Measurements from ENCODE around the gene DBNDD2.

DBNDD2 gene

GRCh38 chr20:45374101-45374467 lies 34.0 kb upstream of the DBNDD2 start:
- intact Hi-C loops (cut with DNase I), result loop anchor here (5.0 kb wide), 2 partner anchors 33 to 63 kb away; partner anchors contain the start of gene DBNDD2
- DNase-seq, result peak in 1 of 42 donors; percentile 31

GRCh38 chr20:45374966-45375365 lies 33.1 kb upstream of the DBNDD2 start:
- intact Hi-C loops (cut with DNase I), result loop anchor here (5.0 kb wide), 2 partner anchors 32 to 62 kb away; partner anchors contain the start of gene DBNDD2
- DNase-seq, result peak in 2 of 42 donors; percentile 21 to 34

GRCh38 chr20:45377269-45377668 lies 30.8 kb upstream of the DBNDD2 start:
- peak in 1 of 42 donors; percentile 17 for DNase-seq
- intact Hi-C loops (cut with DNase I), result no loop called here

GRCh38 chr20:45378191-45378590 lies 29.9 kb upstream of the DBNDD2 start, which contains the start of gene TP53TG5:
Gene TP53TG5, minus strand, starts transcription at chr20:45378325. Its CDS starts 89 bp downstream, at chr20:45378236.
- peak in 40 of 42 donors; percentile 18 to 86 (median 70) for DNase-seq
- intact Hi-C loops (cut with DNase I), result no loop called here

GRCh38 chr20:45387274-45387673 lies 20.8 kb upstream of the DBNDD2 start:
- intact Hi-C loops (cut with DNase I), result no loop called here
- no peak for DNase-seq

GRCh38 chr20:45390931-45391330 lies 17.2 kb upstream of the DBNDD2 start:
- intact Hi-C loops (cut with DNase I), result no loop called here
- no peak for DNase-seq

GRCh38 chr20:45391559-45391958 lies 16.5 kb upstream of the DBNDD2 start:
- intact Hi-C loops (cut with DNase I), result no loop called here
- DNase-seq, result peak in 3 of 42 donors; percentile 24 to 50 (median 36)

- peak in 28 of 42 donors; percentile 25 to 79 (median 58) for DNase-seq
- intact Hi-C loops (cut with DNase I), result no loop called here
Measured at GRCh38 chr20:45392733-45393132, 15.4 kb upstream of the DBNDD2 start.

- intact Hi-C loops (cut with DNase I), result no loop called here
- DNase-seq, result peak in 2 of 42 donors; percentile 6 to 39
Measured at GRCh38 chr20:45394221-45395113, 13.6 kb upstream of the DBNDD2 start.

- DNase-seq, result peak in 2 of 42 donors; percentile 4 to 37
- intact Hi-C loops (cut with DNase I), result no loop called here
Measured at GRCh38 chr20:45395114-45395415, 13.0 kb upstream of the DBNDD2 start.

GRCh38 chr20:45399018-45399417 lies 9.1 kb upstream of the DBNDD2 start:
- DNase-seq, result no peak
- intact Hi-C loops (cut with DNase I), result no loop called here

GRCh38 chr20:45400346-45401031 lies 7.6 kb upstream of the DBNDD2 start:
- DNase-seq, result peak in 1 of 42 donors; percentile 31
- intact Hi-C loops (cut with DNase I), result no loop called here

- intact Hi-C loops (cut with DNase I), result no loop called here
- DNase-seq, result no peak
Measured at GRCh38 chr20:45402946-45403345, 5.1 kb upstream of the DBNDD2 start.

- DNase-seq, result no peak
- intact Hi-C loops (cut with DNase I), result no loop called here
Measured at GRCh38 chr20:45404438-45404837, 3.7 kb upstream of the DBNDD2 start.

GRCh38 chr20:45405571-45406259 lies 2.4 kb upstream of the DBNDD2 start:
- intact Hi-C loops (cut with DNase I), result loop anchor here (5.0 kb wide), 1 partner anchor 33 kb away; no protein-coding TSS in a partner anchor
- peak in 7 of 42 donors; percentile 19 to 61 (median 42) for DNase-seq

GRCh38 chr20:45406260-45407066 lies 1.6 kb upstream of the DBNDD2 start:
- DNase-seq, result peak in 41 of 42 donors; percentile 42 to 92 (median 80)
- intact Hi-C loops (cut with DNase I), result loop anchor here (5.0 kb wide), 1 partner anchor 34 kb away; no protein-coding TSS in a partner anchor

GRCh38 chr20:45407067-45407745 lies 883 bp upstream of the DBNDD2 start:
- DNase-seq, result peak in 40 of 42 donors; percentile 35 to 82 (median 62)
- intact Hi-C loops (cut with DNase I), result loop anchor here (5.0 kb wide), 1 partner anchor 35 kb away; no protein-coding TSS in a partner anchor
